Measurements from ENCODE around the gene CFAP100. TPM values are rescaled to one million over a fixed set of nuclear protein-coding genes. Genes with fewer than 3 reads are reported as not detected.

Gene CFAP100
- total and polyA plus RNA-seq, 2 of the 4 experiments (the other 2 are of a cell fraction), result not detected

- no peak overlapping the region for H4K8ac ChIP-seq (ENCODE audit: low read depth in 2 of 2, low read length in 2 of 2)
- H3K79me1 ChIP-seq (ENCODE audit: low read depth in 1 of 2, low read length in 2 of 2), result no peaks in the 10 kb centered on the region
- no peak overlapping the region for H4K91ac ChIP-seq (ENCODE audit: insufficient read depth, low read depth, low read length)
- TF ChIP-seq POLR2A (IDR thresholded peaks at IDR 0.05; ENCODE audit: low read depth, low read length) (no peak), ELK1 (IDR thresholded peaks at IDR 0.05; ENCODE audit: borderline replicate concordance, low read depth, low read length) (no peak), MAZ (IDR thresholded peaks at IDR 0.05; ENCODE audit: borderline replicate concordance, low read depth, low read length) (no peak), RFX5 (IDR thresholded peaks at IDR 0.05; ENCODE audit: low read depth, low read length) (no peak), BHLHE40 (IDR thresholded peaks at IDR 0.05; ENCODE audit: low read depth, low read length) (no peak), MAFK (IDR thresholded peaks at IDR 0.05; ENCODE audit: low read depth, low read length) (no peak), USF2 (IDR thresholded peaks at IDR 0.05; ENCODE audit: low read depth, low read length) (no peak), CTCF (conservative IDR thresholded peaks at IDR 0.05; ENCODE audit: low read depth, low read length) (no peak), NFE2L2 (IDR thresholded peaks at IDR 0.05; ENCODE audit: low read depth, low read length) (no peak), CEBPB (IDR thresholded peaks at IDR 0.05; ENCODE audit: low read depth, low read length) (no peak), CHD1 (IDR thresholded peaks at IDR 0.05; ENCODE audit: low read depth, low read length) (no peak), RCOR1 (IDR thresholded peaks at IDR 0.05; ENCODE audit: insufficient replicate concordance, low read length) (no peak), FOS (IDR thresholded peaks at IDR 0.05; ENCODE audit: low read depth, low read length) (no peak), MXI1 (IDR thresholded peaks at IDR 0.05; ENCODE audit: borderline replicate concordance, low read depth, low read length) (no peak), RAD21 (IDR thresholded peaks at IDR 0.05; ENCODE audit: low read length) (no peak)
- no peak overlapping the region for H2AFZ ChIP-seq (replicated peaks; ENCODE audit: low read length, poor library complexity)
- H3K27me3 ChIP-seq (ENCODE audit: control insufficient read depth, insufficient read depth, low read length), result peaks cover 3% of the 10 kb centered on the region; the same call in 1 of the 2 replicates
- H3K36me3 ChIP-seq (ENCODE audit: control insufficient read depth, insufficient read depth, low read length), result peaks cover 1% of the 10 kb centered on the region; the same call in 1 of the 2 replicates
- 44% methylated on average over 2 of the region's 8 CpGs; no CpG with 5 or more reads in 1 of the 2 experiments for WGBS, 2 experiments (ENCODE audit: extremely low coverage in 2 of 2, insufficient read length in 1 of 2)
- in situ Hi-C loops (cut with MboI; ENCODE audit: low sequenced_read_pairs) (no loop called here), intact Hi-C loops (cut with micrococcal nuclease) (no loop called here), dilution Hi-C loops (cut with HindIII; ENCODE audit: low sequenced_read_pairs, unreplicated experiment) (no loop called here)
- H2BK120ac ChIP-seq (ENCODE audit: low read depth, low read length), result no peak overlapping the region
- ChIA-PET CTCF (no interaction called here), POLR2A (ENCODE audit: unreplicated experiment) (no interaction called here)
- no peak overlapping the region for H4K5ac ChIP-seq (ENCODE audit: low read depth, low read length)
- H3K27ac ChIP-seq (ENCODE audit: insufficient read depth, low read length), result no peak overlapping the region
- no peak overlapping the region for H3K18ac ChIP-seq (ENCODE audit: low read depth, low read length)
- H3K9me1 ChIP-seq (ENCODE audit: insufficient read depth, low read length), result 0 out of 2 replicates have a peak, but pooled peaks cover 4% of the 10 kb centered on the region
- DNase-seq, result no peak
- no peak overlapping the region for H2AK9ac ChIP-seq (replicated peaks; ENCODE audit: low read depth, low read length, poor library complexity)
- H2BK15ac ChIP-seq (ENCODE audit: low read depth, low read length), result no peak overlapping the region
- H3K4me3 ChIP-seq (ENCODE audit: insufficient read depth, low read depth, low read length), result no peak overlapping the region
- no peaks in the 10 kb centered on the region; the same call in 1 of the 2 replicates for H4K20me1 ChIP-seq (ENCODE audit: insufficient read depth, low read length)
- no peak overlapping the region for H2AK5ac ChIP-seq (ENCODE audit: low read depth, low read length)
- H3K4ac ChIP-seq (ENCODE audit: low read depth, low read length), result no peak overlapping the region
- no peak for ATAC-seq (ENCODE audit: low read depth)
- no peak overlapping the region for H3K4me2 ChIP-seq (ENCODE audit: low read depth, low read length)
- H3K4me1 ChIP-seq (ENCODE audit: control insufficient read depth, insufficient read depth, low read length), result no peaks in the 10 kb centered on the region
- H3K14ac ChIP-seq (replicated peaks; ENCODE audit: low read depth, low read length), result no peak overlapping the region
- H3K23ac ChIP-seq (ENCODE audit: low read depth, low read length), result no peak overlapping the region
- no peak overlapping the region for H3K56ac ChIP-seq (ENCODE audit: extremely low read depth, insufficient read depth, low read length)
- H3K9ac ChIP-seq (ENCODE audit: low read depth, low read length), result no peak overlapping the region
- H2BK20ac ChIP-seq (ENCODE audit: low read depth, low read length), result no peak overlapping the region
- H2BK5ac ChIP-seq (ENCODE audit: low read depth, low read length, poor library complexity, severe bottlenecking), result no peak overlapping the region
- H3K9me3 ChIP-seq (ENCODE audit: control insufficient read depth, insufficient read depth, low read length), result no peaks in the 10 kb centered on the region
- BruUV-seq (replicated peaks), result no TSS peak
Measured at GRCh38 chr3:126347543-126348161, 47.1 kb upstream of the CFAP100 start.
